ENCODE results near the gene CLIC1. TPM values are rescaled to one million over a fixed set of nuclear protein-coding genes. Genes with fewer than 3 reads are reported as not detected.

The CLIC1 gene
- total RNA-seq = 100 to 1,000 TPM; 525 to 561 TPM

GRCh38 chr6:31736021-31736767 lies at the start of gene CLIC1:
Gene CLIC1 (minus strand): TSS chr6:31736530. CDS start chr6:31736300, 230 bp downstream.
- peaks cover 65% of the 10 kb centered on the region for H3K4me1 Mint-ChIP-seq
- no peaks in the 10 kb centered on the region for H3K9me3 Mint-ChIP-seq
- peaks cover 42% of the 10 kb centered on the region for H3K36me3 Mint-ChIP-seq (ENCODE audit: low read depth)

GRCh38 chr6:31785475-31785874 lies 49.1 kb upstream of the CLIC1 start:
- H3K27ac Mint-ChIP-seq = no peak overlapping the region
- peaks cover 30% of the 10 kb centered on the region for H3K36me3 Mint-ChIP-seq (ENCODE audit: low read depth)
- H3K9me3 Mint-ChIP-seq = no peaks in the 10 kb centered on the region

More at GRCh38 chr6:31736021-31736767, at the start of gene CLIC1:
- peak within 1 kb of the TSS; percentile 94 for H3K4me3 Mint-ChIP-seq
- POLR2A ChIA-PET = interaction anchor here (0.6 to 2.7 kb wide), 4 partner anchors 11 to 91 kb away, joined by 3 to 9 read pairs (median 4); partner anchors contain the start of genes HSPA1B, LSM2 and VARS1
- H3K27me3 Mint-ChIP-seq = no peaks in the 10 kb centered on the region
- peak; percentile 85 for DNase-seq
- CTCF ChIA-PET = interaction anchor here (0.7 to 2.3 kb wide), 5 partner anchors 9 to 128 kb away, joined by 3 to 17 read pairs (median 6); partner anchors contain the start of gene VWA7
- H3K27ac Mint-ChIP-seq = peak within 1 kb of the TSS; percentile 96

GRCh38 chr6:31784098-31784925 lies 48.0 kb upstream of the CLIC1 start:
- peak overlapping the region; percentile 47 for H3K27ac Mint-ChIP-seq
- DNase-seq = no peak
- CTCF ChIA-PET = interaction anchor here (0.6 to 3.4 kb wide), 6 partner anchors 15 to 89 kb away, joined by 3 to 14 read pairs (median 3); no protein-coding TSS in a partner anchor
- POLR2A ChIA-PET = no interaction called here
- no peaks in the 10 kb centered on the region for H3K27me3 Mint-ChIP-seq
- H3K4me1 Mint-ChIP-seq = peaks cover 3% of the 10 kb centered on the region
- H3K9me3 Mint-ChIP-seq = no peaks in the 10 kb centered on the region
- peaks cover 24% of the 10 kb centered on the region for H3K36me3 Mint-ChIP-seq (ENCODE audit: low read depth)
- no peak overlapping the region for H3K4me3 Mint-ChIP-seq

More at GRCh38 chr6:31785475-31785874, 49.1 kb upstream of the CLIC1 start:
- ChIA-PET CTCF (interaction anchor here (1.0 to 3.4 kb wide), 4 partner anchors 12 to 45 kb away, joined by 3 to 14 read pairs (median 4); partner anchors contain the start of genes LSM2 and MSH5), POLR2A (no interaction called here)
- H3K27me3 Mint-ChIP-seq = no peaks in the 10 kb centered on the region
- peaks cover 5% of the 10 kb centered on the region for H3K4me1 Mint-ChIP-seq
- DNase-seq = no peak
- H3K4me3 Mint-ChIP-seq = no peak overlapping the region

GRCh38 chr6:31782126-31782855 lies 46.0 kb upstream of the CLIC1 start:
- H3K4me1 Mint-ChIP-seq = peaks cover 7% of the 10 kb centered on the region
- no peak overlapping the region for H3K27ac Mint-ChIP-seq
- no peaks in the 10 kb centered on the region for H3K27me3 Mint-ChIP-seq
- H3K36me3 Mint-ChIP-seq (ENCODE audit: low read depth) = peaks cover 24% of the 10 kb centered on the region
- ChIA-PET POLR2A (no interaction called here), CTCF (interaction anchor here (1.0 to 4.4 kb wide), 4 partner anchors 9 to 69 kb away, joined by 3 to 29 read pairs (median 5); no protein-coding TSS in a partner anchor)
- no peak for DNase-seq
- H3K9me3 Mint-ChIP-seq = no peaks in the 10 kb centered on the region
- no peak overlapping the region for H3K4me3 Mint-ChIP-seq

DNA sequence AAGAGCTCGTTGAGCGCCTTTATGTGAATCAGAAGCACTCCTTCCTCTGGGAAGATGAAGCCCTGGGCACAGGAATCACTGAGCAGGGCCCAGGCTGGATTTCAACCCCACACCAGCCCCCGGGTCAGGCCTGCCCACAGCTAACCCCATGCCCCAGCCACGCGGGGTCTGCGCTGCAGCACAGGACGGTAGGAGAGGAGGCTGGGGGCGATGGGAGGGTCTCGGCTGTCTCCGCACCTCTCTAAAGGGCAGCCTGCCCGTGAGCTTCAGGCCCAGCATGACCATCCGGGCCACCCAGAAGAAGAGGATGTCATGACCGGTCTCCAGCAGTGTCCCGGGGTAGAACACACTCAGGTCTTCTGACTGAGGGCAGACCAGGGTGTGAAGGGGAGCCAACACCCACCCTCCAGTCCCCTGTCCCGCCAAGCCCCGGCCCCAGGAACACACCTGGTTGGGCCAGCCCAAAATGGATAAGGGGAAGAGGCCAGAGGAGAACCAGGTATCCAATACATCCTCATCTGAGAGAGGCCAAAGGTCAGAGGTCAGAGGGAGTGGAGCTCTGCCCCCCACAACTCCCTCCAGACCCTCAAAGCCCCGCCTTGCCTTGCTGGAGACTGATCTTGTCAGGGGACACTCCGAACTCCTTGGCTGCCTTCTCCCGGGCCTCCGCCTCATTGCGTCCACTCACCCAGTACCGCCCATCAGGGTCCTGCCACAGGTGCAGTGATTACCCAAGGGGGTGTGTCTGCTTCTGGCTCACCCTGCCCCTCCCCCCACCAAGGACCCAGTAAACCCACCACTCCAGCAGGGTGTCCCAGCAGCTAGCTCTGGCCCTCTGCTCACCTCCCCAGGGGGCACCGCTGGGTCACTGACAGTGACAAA lies 45.2 kb upstream of the CLIC1 start:
- no peak for DNase-seq
- Mint-ChIP-seq H3K36me3 (ENCODE audit: low read depth) (peaks cover 22% of the 10 kb centered on the region), H3K4me1 (peaks cover 15% of the 10 kb centered on the region), H3K4me3 (no peak overlapping the region), H3K27ac (no peak overlapping the region), H3K9me3 (no peaks in the 10 kb centered on the region), H3K27me3 (no peaks in the 10 kb centered on the region)
- CTCF ChIA-PET = interaction anchor here (0.9 to 4.4 kb wide), 3 partner anchors 12 to 27 kb away, joined by 5 to 29 read pairs (median 13); partner anchors contain the start of gene VARS1
- POLR2A ChIA-PET = no interaction called here

- CTCF ChIA-PET = interaction anchor here (0.9 to 4.4 kb wide), 3 partner anchors 11 to 28 kb away, joined by 5 to 29 read pairs (median 13); partner anchors contain the start of gene VARS1
Measured at GRCh38 chr6:31780507-31781243, 44.3 kb upstream of the CLIC1 start.

GRCh38 chr6:31779908-31780307 lies 43.6 kb upstream of the CLIC1 start:
- no peak for DNase-seq
- Mint-ChIP-seq H3K27ac (no peak overlapping the region), H3K4me1 (peaks cover 29% of the 10 kb centered on the region), H3K36me3 (ENCODE audit: low read depth) (peaks cover 22% of the 10 kb centered on the region), H3K9me3 (no peaks in the 10 kb centered on the region), H3K4me3 (no peak overlapping the region), H3K27me3 (no peaks in the 10 kb centered on the region)
- ChIA-PET POLR2A (no interaction called here), CTCF (interaction anchor here (2.7 to 4.4 kb wide), 2 partner anchors 10 to 15 kb away, joined by 13 to 29 read pairs; partner anchors contain the start of gene VARS1)

More at GRCh38 chr6:31780507-31781243, 44.3 kb upstream of the CLIC1 start:
- Mint-ChIP-seq H3K4me1 (peaks cover 23% of the 10 kb centered on the region), H3K27me3 (no peaks in the 10 kb centered on the region), H3K4me3 (no peak overlapping the region), H3K9me3 (no peaks in the 10 kb centered on the region), H3K36me3 (ENCODE audit: low read depth) (peaks cover 22% of the 10 kb centered on the region), H3K27ac (no peak overlapping the region)
- POLR2A ChIA-PET = no interaction called here
- DNase-seq = no peak

- ChIA-PET CTCF (interaction anchor here (2.7 to 4.4 kb wide), 2 partner anchors 10 to 16 kb away, joined by 13 to 29 read pairs; partner anchors contain the start of gene VARS1), POLR2A (interaction anchor here (0.6 kb wide), 1 partner anchor 113 kb away, joined by 3 read pairs; no protein-coding TSS in a partner anchor)
- Mint-ChIP-seq H3K4me3 (no peak overlapping the region), H3K9me3 (no peaks in the 10 kb centered on the region), H3K36me3 (ENCODE audit: low read depth) (peaks cover 17% of the 10 kb centered on the region), H3K27me3 (no peaks in the 10 kb centered on the region), H3K4me1 (peaks cover 31% of the 10 kb centered on the region), H3K27ac (no peak overlapping the region)
- DNase-seq = no peak
Measured at GRCh38 chr6:31778999-31779885, 42.9 kb upstream of the CLIC1 start.

- H3K4me3 Mint-ChIP-seq = no peak overlapping the region
- POLR2A ChIA-PET = interaction anchor here (0.6 kb wide), 1 partner anchor 112 kb away, joined by 3 read pairs; no protein-coding TSS in a partner anchor
- H3K9me3 Mint-ChIP-seq = no peaks in the 10 kb centered on the region
Measured at GRCh38 chr6:31778193-31778592, 41.9 kb upstream of the CLIC1 start.

DNA sequence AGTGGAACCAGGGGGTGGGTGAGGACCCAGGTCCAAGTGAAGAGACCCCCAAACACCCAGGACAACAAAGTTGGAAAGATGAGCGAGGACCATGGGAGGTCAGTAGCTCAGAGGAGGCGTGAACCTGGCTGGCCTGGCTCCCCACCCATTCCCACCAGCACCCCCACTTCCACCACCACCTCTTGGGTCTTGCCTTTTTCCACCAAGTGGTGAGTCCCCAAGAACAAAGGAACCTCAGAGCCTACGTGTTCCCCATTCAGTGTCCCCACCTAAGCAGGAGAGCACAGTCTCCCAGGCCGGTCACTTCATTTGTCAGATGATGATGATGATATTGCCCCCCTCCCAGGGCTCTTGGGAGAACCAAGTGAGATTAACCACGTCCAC lies 41.3 kb upstream of the CLIC1 start:
- H3K36me3 Mint-ChIP-seq (ENCODE audit: low read depth) = peaks cover 12% of the 10 kb centered on the region
- peaks cover 39% of the 10 kb centered on the region for H3K4me1 Mint-ChIP-seq
- H3K9me3 Mint-ChIP-seq = no peaks in the 10 kb centered on the region
- H3K27ac Mint-ChIP-seq = peak overlapping the region; percentile 85
- DNase-seq = no peak
- CTCF ChIA-PET = interaction anchor here (0.6 to 4.4 kb wide), 10 partner anchors 8 to 66 kb away, joined by 3 to 29 read pairs (median 4); partner anchors contain the start of gene VARS1
- POLR2A ChIA-PET = no interaction called here
- H3K4me3 Mint-ChIP-seq = no peak overlapping the region
- H3K27me3 Mint-ChIP-seq = no peaks in the 10 kb centered on the region

More at GRCh38 chr6:31778193-31778592, 41.9 kb upstream of the CLIC1 start:
- H3K27ac Mint-ChIP-seq = no peak overlapping the region
- H3K27me3 Mint-ChIP-seq = no peaks in the 10 kb centered on the region
- CTCF ChIA-PET = interaction anchor here (0.7 to 4.4 kb wide), 7 partner anchors 9 to 66 kb away, joined by 3 to 29 read pairs (median 4); partner anchors contain the start of gene VARS1
- peaks cover 34% of the 10 kb centered on the region for H3K4me1 Mint-ChIP-seq
- no peak for DNase-seq
- peaks cover 13% of the 10 kb centered on the region for H3K36me3 Mint-ChIP-seq (ENCODE audit: low read depth)

Data from activated CD4-positive, alpha-beta T cell treated with anti-CD3 and anti-CD28 coated beads, Interleukin-2, amount 10 ng/mL, durations not matched to agents 7 days and 5 days (primary cell).